HEK293 (cell line): ENCODE measurements around the gene FBXO42.
A peak's percentile ranks its signal among the peaks of the same experiment; 100 is the strongest.

ENCODE experiments used
- CTCF ChIA-PET: fragments of 350-600 bp; formaldehyde crosslinking; extraction: SDS; loops from one replicate; lab custom pipeline; 2021; ENCODE audit warnings: antibody characterized with exemption; lab: Yijun Ruan, JAX
- POLR2A ChIA-PET: fragments of 300-600 bp; formaldehyde crosslinking; extraction: SDS; loops from one replicate; lab custom pipeline; 2020; ENCODE audit warnings: antibody characterized with exemption, inconsistent platforms; lab: Yijun Ruan, JAX
- H3K27ac ChIP-seq: fragments of 200-500 bp; sonication (Bioruptor generic); 2 replicates; pipeline ENCODE4 v1.5.1; 2014; ENCODE audit warnings: low read depth, low read length, control low read depth, inconsistent platforms; ENCODE audit errors: extremely low read depth
- H3K36me3 ChIP-seq, 2 experiments: fragments of 200-500 bp in 1 of 2; sonication (Bioruptor generic) in 1 of 2; 1 replicate in 1 of 2; 2 replicates in 1 of 2; pipeline ENCODE4 v1.5.1; 2014 to 2017; ENCODE audit warnings: inconsistent platforms in 2 of 2, low read length in 2 of 2; ENCODE audit not compliant: control insufficient read depth in 2 of 2, insufficient read depth in 1 of 2
- H3K4me1 ChIP-seq: fragments of 200-500 bp; sonication (Bioruptor generic); 2 replicates; pipeline ENCODE4 v1.5.1; 2014; ENCODE audit warnings: mild to moderate bottlenecking, low read length, inconsistent platforms; ENCODE audit not compliant: control insufficient read depth, insufficient read depth
- H3K4me3 ChIP-seq: 2 replicates; pipeline ENCODE4 v1.5.1; 2011; ENCODE audit warnings: low read depth, mild to moderate bottlenecking, control low read depth, low read length, moderate library complexity
- H3K9me3 ChIP-seq: fragments of 200-500 bp; sonication (Bioruptor generic); 2 replicates; pipeline ENCODE4 v1.5.1; 2014; ENCODE audit warnings: low read depth, low read length, inconsistent platforms; ENCODE audit not compliant: control insufficient read depth, insufficient read depth
- IKZF3 ChIP-seq: fragments of 450-650 bp; IDR thresholded peaks from 2 replicates; pipeline ENCODE4 v1.5.0; 2018; ENCODE audit warnings: missing biosample characterization, mild to moderate bottlenecking, missing genetic modification characterization, moderate library complexity
- PRDM1 ChIP-seq: fragments of 450-650 bp; formaldehyde crosslinking; IDR thresholded peaks from 2 replicates; pipeline ENCODE4; 2016; ENCODE audit warnings: missing biosample characterization, missing genetic modification characterization
- PRDM10 ChIP-seq: fragments of 450-650 bp; formaldehyde crosslinking; IDR thresholded peaks from 2 replicates; pipeline ENCODE4 v1.5.1; 2016; ENCODE audit warnings: missing biosample characterization, missing genetic modification characterization
- ZBTB17 ChIP-seq: fragments of 450-650 bp; formaldehyde crosslinking; IDR thresholded peaks from 2 replicates; pipeline ENCODE4 v1.5.1; 2016; ENCODE audit warnings: missing biosample characterization, missing genetic modification characterization
- ZBTB49 ChIP-seq: fragments of 450-650 bp; formaldehyde crosslinking; IDR thresholded peaks from 2 replicates; pipeline ENCODE4 v1.5.1; 2016; ENCODE audit warnings: missing biosample characterization, missing genetic modification characterization, low read depth
- ZIC2 ChIP-seq: fragments of 450-650 bp; formaldehyde crosslinking; IDR thresholded peaks from 2 replicates; pipeline ENCODE4 v1.5.1; 2016; ENCODE audit warnings: missing biosample characterization, missing genetic modification characterization
- ZNF140 ChIP-seq: fragments of 450-650 bp; formaldehyde crosslinking; IDR thresholded peaks from 2 replicates; pipeline ENCODE4 v1.5.1; 2016; ENCODE audit warnings: missing biosample characterization, missing genetic modification characterization
- ZNF19 ChIP-seq: fragments of 450-650 bp; formaldehyde crosslinking; IDR thresholded peaks from 2 replicates; pipeline ENCODE4; 2016; ENCODE audit warnings: missing biosample characterization, missing genetic modification characterization, low read depth
- ZNF214 ChIP-seq: fragments of 450-650 bp; formaldehyde crosslinking; IDR thresholded peaks from 2 replicates; pipeline ENCODE4 v1.5.1; 2017; ENCODE audit warnings: missing biosample characterization, mild to moderate bottlenecking, missing genetic modification characterization, borderline replicate concordance
- ZNF394 ChIP-seq: fragments of 450-650 bp; formaldehyde crosslinking; IDR thresholded peaks from 2 replicates; pipeline ENCODE4 v1.5.1; 2016; ENCODE audit warnings: missing biosample characterization, missing genetic modification characterization, mild to moderate bottlenecking, moderate library complexity, borderline replicate concordance
- ZNF404 ChIP-seq: fragments of 450-650 bp; formaldehyde crosslinking; IDR thresholded peaks from 2 replicates; pipeline ENCODE4 v1.5.1; 2017; ENCODE audit warnings: missing biosample characterization, missing genetic modification characterization
- ZNF449 ChIP-seq: fragments of 450-650 bp; formaldehyde crosslinking; IDR thresholded peaks from 2 replicates; pipeline ENCODE4 v1.5.1; 2017; ENCODE audit warnings: missing biosample characterization, mild to moderate bottlenecking, missing genetic modification characterization, moderate library complexity
- ZNF501 ChIP-seq: fragments of 450-650 bp; formaldehyde crosslinking; IDR thresholded peaks from 2 replicates; pipeline ENCODE4 v1.5.1; 2016; ENCODE audit warnings: missing biosample characterization, missing genetic modification characterization
- ZNF548 ChIP-seq: fragments of 450-650 bp; formaldehyde crosslinking; IDR thresholded peaks from 2 replicates; pipeline ENCODE4 v1.5.1; 2016; ENCODE audit warnings: missing biosample characterization, missing genetic modification characterization
- ZNF600 ChIP-seq: fragments of 450-650 bp; formaldehyde crosslinking; IDR thresholded peaks from 2 replicates; pipeline ENCODE4 v1.5.1; 2016; ENCODE audit warnings: missing biosample characterization, missing genetic modification characterization
- TF ChIP-seq, protein P1 (sequence below): fragments of 450-650 bp; formaldehyde crosslinking; IDR thresholded peaks from 2 replicates; pipeline ENCODE4 v1.5.1; 2016; ENCODE audit warnings: missing biosample characterization, missing genetic modification characterization

FBXO42 gene

DNA sequence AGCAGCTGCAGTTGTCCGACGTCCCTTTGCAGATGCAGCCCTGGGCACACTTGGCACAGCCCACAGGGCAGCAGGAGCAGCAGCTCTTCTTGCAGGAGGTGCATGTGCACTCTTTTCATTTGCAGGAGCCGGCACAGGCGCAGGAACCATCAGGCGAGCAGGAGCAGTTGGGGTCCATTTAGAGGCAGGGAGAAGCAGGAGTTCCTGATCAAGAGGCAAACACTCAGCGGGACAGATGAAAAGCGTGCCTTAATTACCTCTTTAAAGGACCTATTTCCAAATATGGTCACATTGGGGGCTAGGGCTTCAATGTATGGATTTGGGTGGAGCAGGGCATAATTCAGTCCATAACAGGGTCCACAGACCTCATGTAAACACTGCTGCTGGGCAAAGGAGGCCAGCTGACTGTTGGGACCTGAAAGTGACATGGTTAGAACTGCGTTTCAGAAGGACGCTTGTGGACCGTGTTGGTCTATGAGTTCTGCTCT is 111.0 kb downstream of the FBXO42 start:
- Histone ChIP-seq H3K27ac (no peak overlapping the region), H3K36me3 (no peaks in the 10 kb centered on the region), H3K9me3 (no peaks in the 10 kb centered on the region), H3K4me3 (no peak overlapping the region), H3K4me1 (peaks cover 9% of the 10 kb centered on the region)
- TF ChIP-seq ZBTB49 (tag by site-specific recombination), result no peak
- peak; percentile 73; the same call in 1 of the 2 replicates for TF ChIP-seq ZNF600 (tag by site-specific recombination)
- TF ChIP-seq PRDM10, result peak; percentile 75
- TF ChIP-seq ZIC2 (tag by site-specific recombination), result peak; percentile 39
- CTCF ChIA-PET, result interaction anchor here (5.5 kb wide), 1 partner anchor 160 kb away, joined by 91 read pairs; no protein-coding TSS in a partner anchor
- POLR2A ChIA-PET, result interaction anchor here (0.6 kb wide), 1 partner anchor 346 kb away, joined by 5 read pairs; no protein-coding TSS in a partner anchor

DNA sequence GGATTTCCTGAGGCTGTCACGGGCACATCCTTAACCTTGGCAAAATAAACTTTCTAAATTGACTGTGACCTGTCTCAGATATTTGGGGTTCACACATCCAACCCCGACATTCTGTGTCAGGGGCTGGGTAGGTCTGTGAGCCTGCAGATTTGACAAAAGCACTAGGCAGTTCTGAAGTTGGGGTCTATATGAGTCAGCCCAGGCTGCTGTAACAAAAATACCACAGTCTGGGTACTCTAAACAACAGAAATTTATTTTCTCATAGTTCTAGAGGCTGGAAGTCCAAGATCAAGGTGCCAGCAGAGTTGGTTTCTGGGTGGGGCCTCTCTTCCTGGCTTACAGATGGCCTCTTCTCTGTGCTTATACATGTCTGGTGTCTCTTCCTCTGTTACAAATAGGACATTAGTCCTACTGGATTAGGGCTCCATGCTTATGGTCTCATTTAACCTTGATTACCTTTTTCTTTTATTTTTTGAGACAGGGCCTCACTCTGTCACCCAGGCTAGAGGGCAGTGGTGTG is 112.2 kb downstream of the FBXO42 start:
- Histone ChIP-seq H3K9me3 (no peaks in the 10 kb centered on the region), H3K4me1 (peaks cover 9% of the 10 kb centered on the region), H3K27ac (no peak overlapping the region), H3K4me3 (no peak overlapping the region), H3K36me3 (no peaks in the 10 kb centered on the region)
- POLR2A ChIA-PET, result no interaction called here
- CTCF ChIA-PET, result no interaction called here
- no peak for TF ChIP-seq ZNF394 (tag by site-specific recombination)
- TF ChIP-seq ZNF548 (tag by site-specific recombination), result peak; percentile 92
- no peak for TF ChIP-seq ZNF19
- TF ChIP-seq ZNF140, result no peak
- TF ChIP-seq IKZF3, result no peak
- TF ChIP-seq, protein P1, sequence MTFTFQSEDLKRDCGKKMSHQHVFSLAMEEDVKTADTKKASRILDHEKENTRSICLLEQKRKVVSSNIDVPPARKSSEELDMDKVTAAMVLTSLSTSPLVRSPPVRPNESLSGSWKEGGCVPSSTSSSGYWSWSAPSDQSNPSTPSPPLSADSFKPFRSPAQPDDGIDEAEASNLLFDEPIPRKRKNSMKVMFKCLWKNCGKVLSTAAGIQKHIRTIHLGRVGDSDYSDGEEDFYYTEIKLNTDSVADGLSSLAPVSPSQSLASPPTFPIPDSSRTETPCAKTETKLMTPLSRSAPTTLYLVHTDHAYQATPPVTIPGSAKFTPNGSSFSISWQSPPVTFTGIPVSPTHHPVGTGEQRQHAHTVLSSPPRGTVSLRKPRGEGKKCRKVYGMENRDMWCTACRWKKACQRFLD (tag by site-specific recombination), result no peak
- no peak for TF ChIP-seq PRDM1 (tag by site-specific recombination)

GRCh38 chr1:16237343-16237830 is 114.9 kb downstream of the FBXO42 start:
- ChIA-PET CTCF (interaction anchor here (0.6 to 1.3 kb wide), 6 partner anchors 11 to 155 kb away, joined by 3 to 5 read pairs (median 4); no protein-coding TSS in a partner anchor), POLR2A (interaction anchor here (0.8 to 1.6 kb wide), 4 partner anchors 11 to 126 kb away, joined by 3 to 9 read pairs (median 4); no protein-coding TSS in a partner anchor)
- H3K4me1 ChIP-seq, result peaks cover 9% of the 10 kb centered on the region
- H3K36me3 ChIP-seq, result peaks cover 0 to 10% of the 10 kb centered on the region in 2 experiments; a peak in 1 of 3 replicates
- no peaks in the 10 kb centered on the region for H3K9me3 ChIP-seq
- peak overlapping the region; percentile 40 for H3K27ac ChIP-seq
- peak overlapping the region; percentile 12 for H3K4me3 ChIP-seq
- TF ChIP-seq ZNF449 (tag by site-specific recombination) (0 out of 2 replicates have a peak, but pooled peaks have one; percentile 7), ZNF600 (tag by site-specific recombination) (peak; percentile 99), ZNF214 (tag by site-specific recombination) (no peak), ZNF501 (peak; percentile 46; the same call in 1 of the 2 replicates), ZNF404 (tag by site-specific recombination) (no peak), ZBTB17 (tag by site-specific recombination) (peak; percentile 31; the same call in 1 of the 2 replicates)
- TF ChIP-seq, protein P1 (tag by site-specific recombination), result no peak
